Parathyroid adenoma (tissue), 2 donors: ENCODE data around the gene SCN2A.

Source experiments
- H2AFZ ChIP-seq: fragments of 300-600 bp; sonication (generic); one replicate; pipeline ENCODE4 v1.7.0; 2017; ENCODE audit warnings: antibody characterized with exemption, mild to moderate bottlenecking
- H3K27ac ChIP-seq: fragments of 300-600 bp; sonication (generic); one replicate; pipeline ENCODE4 v1.7.0; 2017
- H3K27me3 ChIP-seq: fragments of 300-600 bp; sonication (generic); one replicate; pipeline ENCODE4 v1.7.0; 2017; ENCODE audit warnings: low read length; ENCODE audit not compliant: control insufficient read depth, insufficient read depth
- H3K36me3 ChIP-seq: fragments of 300-600 bp; sonication (generic); one replicate; pipeline ENCODE4 v1.7.0; 2017; ENCODE audit warnings: low read length; ENCODE audit not compliant: control insufficient read depth, insufficient read depth
- H3K4me1 ChIP-seq: fragments of 300-600 bp; sonication (generic); one replicate; pipeline ENCODE4 v1.7.0; 2017; ENCODE audit warnings: control low read depth
- H3K4me2 ChIP-seq: fragments of 300-600 bp; sonication (generic); one replicate; pipeline ENCODE4 v1.7.0; 2017; ENCODE audit warnings: low read length
- H3K4me3 ChIP-seq: fragments of 300-600 bp; sonication (generic); one replicate; pipeline ENCODE4 v1.7.0; 2017; ENCODE audit warnings: low read depth, low read length
- H3K79me2 ChIP-seq: fragments of 300-600 bp; sonication (generic); one replicate; pipeline ENCODE4 v1.7.0; 2017; ENCODE audit warnings: control low read depth
- H3K9ac ChIP-seq: fragments of 300-600 bp; sonication (generic); one replicate; pipeline ENCODE4 v1.7.0; 2017; ENCODE audit warnings: mild to moderate bottlenecking
- H3K9me3 ChIP-seq: fragments of 300-600 bp; sonication (generic); one replicate; pipeline ENCODE4 v1.7.0; 2017; ENCODE audit warnings: low read length; ENCODE audit not compliant: control insufficient read depth
- TF ChIP-seq, protein P1 (sequence below): fragments of 300-600 bp; sonication (generic); IDR thresholded peaks from one replicate; pipeline ENCODE4 v1.7.0; 2017; ENCODE audit warnings: antibody characterized with exemption, mild to moderate bottlenecking
- donor health status: primary hyperparathyroidism.

SCN2A gene

DNA sequence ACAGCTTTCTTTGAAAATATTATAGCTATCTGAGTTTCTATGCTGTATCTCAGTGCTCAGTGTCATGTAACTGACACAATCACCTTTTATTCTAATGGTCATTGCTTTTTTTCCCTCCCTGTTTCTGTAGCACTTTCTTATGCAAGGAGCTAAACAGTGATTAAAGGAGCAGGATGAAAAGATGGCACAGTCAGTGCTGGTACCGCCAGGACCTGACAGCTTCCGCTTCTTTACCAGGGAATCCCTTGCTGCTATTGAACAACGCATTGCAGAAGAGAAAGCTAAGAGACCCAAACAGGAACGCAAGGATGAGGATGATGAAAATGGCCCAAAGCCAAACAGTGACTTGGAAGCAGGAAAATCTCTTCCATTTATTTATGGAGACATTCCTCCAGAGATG is 56.4 kb downstream of the SCN2A start:
- Histone ChIP-seq H3K27me3 (no peaks in the 10 kb centered on the region), H3K9me3 (no peaks in the 10 kb centered on the region), H3K4me2 (no peak overlapping the region), H3K27ac (no peak overlapping the region), H2AFZ (no peak overlapping the region), H3K79me2 (no peaks in the 10 kb centered on the region), H3K4me1 (no peaks in the 10 kb centered on the region), H3K9ac (no peak overlapping the region), H3K36me3 (no peaks in the 10 kb centered on the region), H3K4me3 (no peak overlapping the region)
- TF ChIP-seq, protein P1, sequence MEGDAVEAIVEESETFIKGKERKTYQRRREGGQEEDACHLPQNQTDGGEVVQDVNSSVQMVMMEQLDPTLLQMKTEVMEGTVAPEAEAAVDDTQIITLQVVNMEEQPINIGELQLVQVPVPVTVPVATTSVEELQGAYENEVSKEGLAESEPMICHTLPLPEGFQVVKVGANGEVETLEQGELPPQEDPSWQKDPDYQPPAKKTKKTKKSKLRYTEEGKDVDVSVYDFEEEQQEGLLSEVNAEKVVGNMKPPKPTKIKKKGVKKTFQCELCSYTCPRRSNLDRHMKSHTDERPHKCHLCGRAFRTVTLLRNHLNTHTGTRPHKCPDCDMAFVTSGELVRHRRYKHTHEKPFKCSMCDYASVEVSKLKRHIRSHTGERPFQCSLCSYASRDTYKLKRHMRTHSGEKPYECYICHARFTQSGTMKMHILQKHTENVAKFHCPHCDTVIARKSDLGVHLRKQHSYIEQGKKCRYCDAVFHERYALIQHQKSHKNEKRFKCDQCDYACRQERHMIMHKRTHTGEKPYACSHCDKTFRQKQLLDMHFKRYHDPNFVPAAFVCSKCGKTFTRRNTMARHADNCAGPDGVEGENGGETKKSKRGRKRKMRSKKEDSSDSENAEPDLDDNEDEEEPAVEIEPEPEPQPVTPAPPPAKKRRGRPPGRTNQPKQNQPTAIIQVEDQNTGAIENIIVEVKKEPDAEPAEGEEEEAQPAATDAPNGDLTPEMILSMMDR = no peak

DNA sequence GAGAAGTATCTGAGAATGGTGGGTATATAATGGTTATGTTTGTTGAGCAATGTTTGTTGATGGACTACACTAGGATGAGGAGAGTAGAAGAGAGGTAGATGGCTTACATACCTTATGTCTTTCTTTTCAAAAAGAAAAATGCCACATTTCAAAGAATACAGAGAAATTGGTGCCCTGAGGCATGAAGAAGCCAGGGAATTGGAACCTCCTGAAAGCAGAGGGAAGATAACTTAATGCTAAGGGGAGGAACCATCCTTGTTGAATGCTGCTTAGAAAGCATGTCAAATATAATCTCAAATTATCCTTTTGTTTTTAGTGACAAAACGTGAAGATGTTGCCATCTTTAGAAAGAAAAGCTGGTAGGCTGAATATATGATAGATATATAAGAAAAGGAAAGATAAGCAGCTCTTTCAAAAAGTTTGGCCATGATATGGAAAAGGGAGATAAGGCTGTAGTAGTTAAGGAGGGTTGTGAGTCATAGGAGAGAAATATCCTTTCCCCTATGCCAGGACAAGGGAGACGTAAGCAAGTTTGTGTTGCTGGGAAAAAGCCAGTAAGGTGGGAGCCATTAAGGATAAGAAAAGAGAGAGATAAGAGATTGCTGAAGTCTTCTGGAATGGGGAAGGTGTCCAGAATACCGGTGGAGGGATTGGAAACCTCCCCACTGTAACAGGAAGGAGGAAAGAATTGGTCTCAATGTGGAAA is 66.3 kb downstream of the SCN2A start:
- no peak overlapping the region for H3K4me3 ChIP-seq
- no peaks in the 10 kb centered on the region for H3K4me1 ChIP-seq
- no peak overlapping the region for H3K4me2 ChIP-seq
- no peak overlapping the region for H3K27ac ChIP-seq
- H3K27me3 ChIP-seq = no peaks in the 10 kb centered on the region
- H2AFZ ChIP-seq = no peak overlapping the region
- H3K79me2 ChIP-seq = no peaks in the 10 kb centered on the region
- no peak overlapping the region for H3K9ac ChIP-seq
- no peaks in the 10 kb centered on the region for H3K36me3 ChIP-seq
- H3K9me3 ChIP-seq = no peaks in the 10 kb centered on the region
- TF ChIP-seq, protein P1 = no peak

DNA sequence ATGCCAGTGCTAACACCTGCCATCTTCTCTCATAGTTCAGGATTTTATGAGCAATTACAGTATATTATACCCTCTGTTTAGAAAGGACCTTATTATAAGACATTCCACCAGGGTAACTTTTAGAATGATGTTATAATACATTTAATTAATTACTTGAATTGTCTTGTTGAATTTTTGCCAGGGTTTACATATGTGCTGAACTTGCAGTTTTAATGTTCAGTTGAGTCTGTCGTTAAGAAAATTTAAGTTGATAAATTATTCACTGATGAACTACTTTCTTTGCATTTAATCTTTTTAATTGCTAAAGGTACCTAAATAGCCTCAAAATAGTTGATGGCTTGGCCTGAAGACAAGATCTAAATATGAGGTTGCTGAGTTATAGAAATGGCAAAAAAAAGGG is 68.1 kb downstream of the SCN2A start:
- no peak overlapping the region for H3K27ac ChIP-seq

DNA sequence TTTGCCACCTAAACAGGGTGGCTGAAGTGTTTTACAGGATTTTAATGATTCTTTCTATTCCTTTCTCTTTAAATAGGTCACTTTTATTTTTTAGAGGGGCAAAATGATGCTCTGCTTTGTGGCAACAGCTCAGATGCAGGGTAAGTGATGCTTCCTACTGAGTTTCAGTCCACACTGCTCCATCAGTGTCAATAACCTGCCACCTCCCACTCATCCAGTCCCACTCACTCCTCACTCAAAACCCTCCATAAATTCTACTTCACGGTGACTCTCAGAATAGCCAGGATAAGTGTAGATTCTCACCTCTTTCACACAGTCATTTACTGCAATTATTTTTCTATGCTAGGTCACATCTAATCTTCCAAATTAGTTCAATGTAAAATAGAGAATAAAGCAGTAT is 72.7 kb downstream of the SCN2A start:
- no peak overlapping the region for H3K4me2 ChIP-seq
- H3K79me2 ChIP-seq = no peaks in the 10 kb centered on the region
- H3K36me3 ChIP-seq = no peaks in the 10 kb centered on the region
- H3K9ac ChIP-seq = no peak overlapping the region
- no peak overlapping the region for H3K4me3 ChIP-seq
- H3K27me3 ChIP-seq = no peaks in the 10 kb centered on the region
- no peaks in the 10 kb centered on the region for H3K4me1 ChIP-seq
- H3K9me3 ChIP-seq = no peaks in the 10 kb centered on the region
- no peak overlapping the region for H2AFZ ChIP-seq
- H3K27ac ChIP-seq = no peak overlapping the region
- TF ChIP-seq, protein P1 = no peak

More for the DNA sequence above, 68.1 kb downstream of the SCN2A start:
- no peaks in the 10 kb centered on the region for H3K4me1 ChIP-seq
- no peak overlapping the region for H2AFZ ChIP-seq
- H3K9ac ChIP-seq = no peak overlapping the region
- H3K27me3 ChIP-seq = no peaks in the 10 kb centered on the region
- H3K4me3 ChIP-seq = no peak overlapping the region
- TF ChIP-seq, protein P1 = no peak
- no peak overlapping the region for H3K4me2 ChIP-seq
- no peaks in the 10 kb centered on the region for H3K36me3 ChIP-seq
- no peaks in the 10 kb centered on the region for H3K9me3 ChIP-seq
- H3K79me2 ChIP-seq = no peaks in the 10 kb centered on the region

DNA sequence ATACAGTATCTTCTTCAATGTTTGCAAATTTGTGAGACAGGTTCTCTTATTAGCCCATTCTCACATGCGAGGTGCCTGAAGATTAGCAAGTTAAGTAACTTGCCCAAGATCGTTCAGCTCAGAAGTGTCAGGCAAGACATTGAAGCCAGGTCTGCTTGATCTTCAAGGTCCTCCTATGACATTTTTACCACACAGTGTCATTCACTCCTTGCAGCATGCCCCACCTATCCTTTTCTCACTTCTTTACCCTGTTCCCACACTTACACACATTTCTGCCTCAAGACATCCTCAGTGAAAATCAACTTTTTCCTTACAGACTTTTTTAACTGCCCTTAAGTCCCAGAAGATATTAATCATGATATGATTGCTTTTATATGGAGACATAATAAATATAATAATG is 73.8 kb downstream of the SCN2A start:
- no peak overlapping the region for H3K4me2 ChIP-seq
- H3K9ac ChIP-seq = no peak overlapping the region
- H2AFZ ChIP-seq = no peak overlapping the region
- no peaks in the 10 kb centered on the region for H3K9me3 ChIP-seq
- H3K36me3 ChIP-seq = no peaks in the 10 kb centered on the region
- no peaks in the 10 kb centered on the region for H3K4me1 ChIP-seq
- H3K4me3 ChIP-seq = no peak overlapping the region
- TF ChIP-seq, protein P1 = no peak
- H3K79me2 ChIP-seq = no peaks in the 10 kb centered on the region
- no peak overlapping the region for H3K27ac ChIP-seq
- H3K27me3 ChIP-seq = no peaks in the 10 kb centered on the region
